ENCODE data around the gene MORC1.
A peak's percentile ranks its signal among the peaks of the same experiment; 100 is the strongest.

The MORC1 gene

GRCh38 chr3:109025896-109026295 is 92.0 kb downstream of the MORC1 start:
- H3K36me3 ChIP-seq (ENCODE audit: control insufficient read depth, insufficient read depth, low read length): no peaks in the 10 kb centered on the region
- no peak for DNase-seq (ENCODE audit: extremely low read depth, insufficient read length)
- no peaks in the 10 kb centered on the region for H3K27me3 ChIP-seq (replicated peaks; ENCODE audit: control insufficient read depth, insufficient read depth, low read length)
- no peak overlapping the region for H3K4me3 ChIP-seq (replicated peaks; ENCODE audit: low read depth, low read length)
- no peak for TF ChIP-seq CTCF (IDR thresholded peaks at IDR 0.05; ENCODE audit: insufficient read depth, low read length, poor library complexity, severe bottlenecking)

DNA sequence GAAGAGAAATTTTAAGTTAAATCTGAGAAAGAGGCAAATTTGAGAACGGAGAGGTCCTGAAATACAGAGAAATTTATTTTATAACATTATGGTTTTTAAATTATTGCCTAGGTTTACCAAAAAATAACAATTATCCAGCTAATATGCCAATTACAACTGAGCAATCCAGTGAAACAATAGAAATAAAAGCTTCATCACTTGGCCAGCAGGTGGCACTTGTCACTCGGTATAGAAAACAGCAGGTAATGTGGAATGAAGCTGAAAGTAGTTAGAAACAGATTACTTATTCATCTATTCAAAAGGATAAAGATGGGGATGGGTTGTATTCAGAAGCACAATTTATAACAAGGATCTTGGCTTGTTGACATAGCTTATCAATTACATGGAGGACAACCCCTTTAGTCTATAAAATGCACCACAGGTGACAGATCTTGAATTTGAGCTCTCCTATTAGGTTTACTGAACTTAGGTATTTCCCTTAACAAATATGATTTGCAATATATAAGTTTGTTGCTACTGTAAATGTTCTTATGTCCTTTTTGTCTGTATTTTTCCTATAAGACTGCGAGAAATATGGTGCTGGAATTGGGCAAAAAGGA is 94.2 kb downstream of the MORC1 start:
- H3K27me3 ChIP-seq (replicated peaks; ENCODE audit: control insufficient read depth, insufficient read depth, low read length): no peaks in the 10 kb centered on the region
- no peak overlapping the region for H3K4me3 ChIP-seq (replicated peaks; ENCODE audit: low read depth, low read length)
- DNase-seq (ENCODE audit: extremely low read depth, insufficient read length): peak; percentile 18
- no peaks in the 10 kb centered on the region for H3K36me3 ChIP-seq (ENCODE audit: control insufficient read depth, insufficient read depth, low read length)
- TF ChIP-seq CTCF (IDR thresholded peaks at IDR 0.05; ENCODE audit: insufficient read depth, low read length, poor library complexity, severe bottlenecking): peak; percentile 72

GRCh38 chr3:109023167-109023566 is 94.8 kb downstream of the MORC1 start:
- Histone ChIP-seq H3K36me3 (ENCODE audit: control insufficient read depth, insufficient read depth, low read length) (no peaks in the 10 kb centered on the region), H3K27me3 (replicated peaks; ENCODE audit: control insufficient read depth, insufficient read depth, low read length) (no peaks in the 10 kb centered on the region), H3K4me3 (replicated peaks; ENCODE audit: low read depth, low read length) (no peak overlapping the region)
- TF ChIP-seq CTCF (IDR thresholded peaks at IDR 0.05; ENCODE audit: insufficient read depth, low read length, poor library complexity, severe bottlenecking): no peak
- DNase-seq (ENCODE audit: extremely low read depth, insufficient read length): no peak

GRCh38 chr3:109021556-109021955 is 96.4 kb downstream of the MORC1 start:
- Histone ChIP-seq H3K4me3 (replicated peaks; ENCODE audit: low read depth, low read length) (no peak overlapping the region), H3K36me3 (ENCODE audit: control insufficient read depth, insufficient read depth, low read length) (no peaks in the 10 kb centered on the region), H3K27me3 (replicated peaks; ENCODE audit: control insufficient read depth, insufficient read depth, low read length) (no peaks in the 10 kb centered on the region)
- no peak for TF ChIP-seq CTCF (IDR thresholded peaks at IDR 0.05; ENCODE audit: insufficient read depth, low read length, poor library complexity, severe bottlenecking)
- no peak for DNase-seq (ENCODE audit: extremely low read depth, insufficient read length)

DNA sequence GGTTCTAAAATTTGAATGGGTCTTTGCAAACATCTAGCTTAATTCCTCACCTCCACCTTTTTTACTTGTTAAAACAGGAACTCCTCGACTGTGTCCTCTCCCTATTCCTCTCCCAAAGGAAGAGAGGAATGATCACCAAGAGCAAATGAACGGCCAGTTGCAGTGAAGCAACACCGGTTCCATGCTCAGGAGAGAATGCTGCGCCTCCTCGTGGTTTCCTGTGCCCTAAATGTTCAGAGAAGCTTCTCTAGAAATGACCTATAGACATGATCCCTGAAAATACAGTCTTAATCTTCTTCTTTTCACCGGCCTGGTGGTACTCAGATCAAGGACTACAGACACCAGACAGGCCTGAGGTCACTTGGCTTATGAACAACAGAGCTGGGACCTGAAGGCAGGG is 99.1 kb downstream of the MORC1 start:
- no peaks in the 10 kb centered on the region for H3K27me3 ChIP-seq (replicated peaks; ENCODE audit: control insufficient read depth, insufficient read depth, low read length)
- peak; percentile 26 for TF ChIP-seq CTCF (IDR thresholded peaks at IDR 0.05; ENCODE audit: insufficient read depth, low read length, poor library complexity, severe bottlenecking)
- no peaks in the 10 kb centered on the region for H3K36me3 ChIP-seq (ENCODE audit: control insufficient read depth, insufficient read depth, low read length)
- H3K4me3 ChIP-seq (replicated peaks; ENCODE audit: low read depth, low read length): no peak overlapping the region
- DNase-seq (ENCODE audit: extremely low read depth, insufficient read length): no peak

GRCh38 chr3:109005443-109005842 is 112.5 kb downstream of the MORC1 start:
- DNase-seq (ENCODE audit: extremely low read depth, insufficient read length): no peak
- no peak overlapping the region for H3K4me3 ChIP-seq (replicated peaks; ENCODE audit: low read depth, low read length)
- no peaks in the 10 kb centered on the region; the same call in 1 of the 2 replicates for H3K27me3 ChIP-seq (replicated peaks; ENCODE audit: control insufficient read depth, insufficient read depth, low read length)
- no peak for TF ChIP-seq CTCF (IDR thresholded peaks at IDR 0.05; ENCODE audit: insufficient read depth, low read length, poor library complexity, severe bottlenecking)
- no peaks in the 10 kb centered on the region for H3K36me3 ChIP-seq (ENCODE audit: control insufficient read depth, insufficient read depth, low read length)

Data from GM06990 (cell line).